Stimulated activated CD8-positive, alpha-beta memory T cell treated with anti-CD3 and anti-CD28 coated beads, Interleukin-4, amount 100 ng/mL, for 1 hour (primary cell): ENCODE results near the gene ACSL1.

ENCODE experiments used
- DNase-seq, 2 donors: peaks; one replicate each; pipeline ENCODE4 v3.0.0-alpha.2; 2020; ENCODE audit warnings: low read depth in 2 of 2, low spot score in 1 of 2

Gene ACSL1

GRCh38 chr4:184825896-184826690 lies at the start of gene ACSL1:
Gene ACSL1, minus strand, starts transcription at chr4:184825968. Its CDS starts 22,454 bp downstream, at chr4:184803514.
- DNase-seq = peak; percentile 56 to 60

- no peak for DNase-seq
Measured at GRCh38 chr4:184873054-184873453, 47.3 kb upstream of the ACSL1 start.

- DNase-seq = no peak
Measured at GRCh38 chr4:184870718-184871117, 45.0 kb upstream of the ACSL1 start.

GRCh38 chr4:184868623-184869022 lies 42.9 kb upstream of the ACSL1 start:
- DNase-seq = no peak

GRCh38 chr4:184863916-184864315 lies 38.1 kb upstream of the ACSL1 start:
- no peak for DNase-seq

- no peak for DNase-seq
Measured at GRCh38 chr4:184861047-184861446, 35.3 kb upstream of the ACSL1 start.

- DNase-seq = no peak
Measured at GRCh38 chr4:184860018-184860779, 34.4 kb upstream of the ACSL1 start.

- no peak for DNase-seq
Measured at GRCh38 chr4:184857441-184858121, 31.8 kb upstream of the ACSL1 start.

GRCh38 chr4:184856277-184856609 lies 30.5 kb upstream of the ACSL1 start:
- DNase-seq = no peak

GRCh38 chr4:184854673-184855072 lies 28.9 kb upstream of the ACSL1 start:
- no peak for DNase-seq

- no peak for DNase-seq
Measured at GRCh38 chr4:184853436-184853835, 27.7 kb upstream of the ACSL1 start.

- DNase-seq = no peak
Measured at GRCh38 chr4:184851886-184852285, 26.1 kb upstream of the ACSL1 start.

GRCh38 chr4:184851200-184851541 lies 25.4 kb upstream of the ACSL1 start:
- DNase-seq = no peak

GRCh38 chr4:184850431-184851199 lies 24.8 kb upstream of the ACSL1 start:
- DNase-seq = no peak

GRCh38 chr4:184850018-184850417 lies 24.2 kb upstream of the ACSL1 start:
- no peak for DNase-seq

- DNase-seq = no peak
Measured at GRCh38 chr4:184849185-184849584, 23.4 kb upstream of the ACSL1 start.

- no peak for DNase-seq
Measured at GRCh38 chr4:184848510-184848909, 22.7 kb upstream of the ACSL1 start.

GRCh38 chr4:184846531-184846930 lies 20.8 kb upstream of the ACSL1 start:
- DNase-seq = no peak

GRCh38 chr4:184845367-184846021 lies 19.7 kb upstream of the ACSL1 start:
- DNase-seq = no peak

GRCh38 chr4:184844742-184845141 lies 19.0 kb upstream of the ACSL1 start:
- no peak for DNase-seq
